ENCODE measurements around the gene SPDEF.

SPDEF gene

GRCh38 chr6:34517966-34518365, 38.2 kb downstream of the SPDEF start:
- no peaks in the 10 kb centered on the region for H3K36me3 ChIP-seq (ENCODE audit: control insufficient read depth in 4 of 4, insufficient read depth in 4 of 4, low read length in 3 of 4)
- no peak overlapping the region for H3K27ac ChIP-seq (ENCODE audit: insufficient read depth in 1 of 2, low read depth in 1 of 2, low read length in 2 of 2, poor library complexity in 1 of 2, severe bottlenecking in 2 of 2)
- H3K4me1 ChIP-seq (ENCODE audit: control extremely low read depth in 1 of 4, control insufficient read depth in 4 of 4, insufficient read depth in 4 of 4, low read length in 3 of 4) = peaks cover 0 to 13% (median 6%) of the 10 kb centered on the region in 4 experiments
- H3K27me3 ChIP-seq (replicated peaks in 2 of 5; ENCODE audit: control insufficient read depth in 4 of 5, insufficient read depth in 5 of 5, low read length in 4 of 5) = peaks cover 0 to 19% (median 1%) of the 10 kb centered on the region in 5 experiments
- DNase-seq = no peak
- no peak overlapping the region for H3K4me3 ChIP-seq (ENCODE audit: control insufficient read depth in 1 of 7, extremely low read depth in 1 of 7, insufficient read depth in 4 of 7, low read depth in 2 of 7, low read length in 6 of 7)
- WGBS (ENCODE audit: insufficient coverage) = 94% methylated on average over 7 of the region's 8 CpGs
- CTCF ChIA-PET = no interaction called here
- no peaks in the 10 kb centered on the region for H3K9me3 ChIP-seq (ENCODE audit: control extremely low read depth in 1 of 5, control insufficient read depth in 4 of 5, insufficient read depth in 2 of 5, low read depth in 1 of 5, low read length in 4 of 5)
- POLR2A ChIA-PET = no interaction called here

- POLR2A ChIA-PET = no interaction called here
- Histone ChIP-seq H3K27ac (ENCODE audit: insufficient read depth in 1 of 2, low read depth in 1 of 2, low read length in 2 of 2, poor library complexity in 1 of 2, severe bottlenecking in 2 of 2) (no peak overlapping the region), H3K36me3 (ENCODE audit: control insufficient read depth in 4 of 4, insufficient read depth in 4 of 4, low read length in 3 of 4) (no peaks in the 10 kb centered on the region), H3K9me3 (ENCODE audit: control extremely low read depth in 1 of 5, control insufficient read depth in 4 of 5, insufficient read depth in 2 of 5, low read depth in 1 of 5, low read length in 4 of 5) (no peaks in the 10 kb centered on the region), H3K4me1 (ENCODE audit: control extremely low read depth in 1 of 4, control insufficient read depth in 4 of 4, insufficient read depth in 4 of 4, low read length in 3 of 4) (peaks cover 0 to 10% (median 6%) of the 10 kb centered on the region in 4 experiments), H3K4me3 (ENCODE audit: control insufficient read depth in 1 of 7, extremely low read depth in 1 of 7, insufficient read depth in 4 of 7, low read depth in 2 of 7, low read length in 6 of 7) (no peak overlapping the region), H3K27me3 (replicated peaks in 2 of 5; ENCODE audit: control insufficient read depth in 4 of 5, insufficient read depth in 5 of 5, low read length in 4 of 5) (peaks cover 0 to 19% (median 1%) of the 10 kb centered on the region in 5 experiments)
- 76% methylated on average over 4 of the region's 4 CpGs for WGBS (ENCODE audit: insufficient coverage)
- CTCF ChIA-PET = no interaction called here
- peak; percentile 6 to 18 (median 14) for DNase-seq
Measured at GRCh38 chr6:34517461-34517881, 38.7 kb downstream of the SPDEF start.

- peaks cover 0 to 3% (median under 1%) of the 10 kb centered on the region in 4 experiments for H3K4me1 ChIP-seq (ENCODE audit: control extremely low read depth in 1 of 4, control insufficient read depth in 4 of 4, insufficient read depth in 4 of 4, low read length in 3 of 4)
- DNase-seq = no peak
- no peaks in the 10 kb centered on the region for H3K36me3 ChIP-seq (ENCODE audit: control insufficient read depth in 4 of 4, insufficient read depth in 4 of 4, low read length in 3 of 4)
- POLR2A ChIA-PET = no interaction called here
- CTCF ChIA-PET = interaction anchor here (0.6 to 1.7 kb wide), 2 partner anchors 31 to 56 kb away, joined by 3 to 6 read pairs; no protein-coding TSS in a partner anchor
- H3K27ac ChIP-seq (ENCODE audit: insufficient read depth in 1 of 2, low read depth in 1 of 2, low read length in 2 of 2, poor library complexity in 1 of 2, severe bottlenecking in 2 of 2) = no peak overlapping the region
- peaks cover 0 to 19% (median 1%) of the 10 kb centered on the region in 5 experiments for H3K27me3 ChIP-seq (replicated peaks in 2 of 5; ENCODE audit: control insufficient read depth in 4 of 5, insufficient read depth in 5 of 5, low read length in 4 of 5)
- H3K4me3 ChIP-seq (ENCODE audit: control insufficient read depth in 1 of 7, extremely low read depth in 1 of 7, insufficient read depth in 4 of 7, low read depth in 2 of 7, low read length in 6 of 7) = no peak overlapping the region
- WGBS (ENCODE audit: insufficient coverage) = 97% methylated on average over 21 of the region's 22 CpGs
- H3K9me3 ChIP-seq (ENCODE audit: control extremely low read depth in 1 of 5, control insufficient read depth in 4 of 5, insufficient read depth in 2 of 5, low read depth in 1 of 5, low read length in 4 of 5) = no peaks in the 10 kb centered on the region
Measured at GRCh38 chr6:34516391-34517324, 39.5 kb downstream of the SPDEF start.

- DNase-seq = no peak
- peaks cover 0 to 19% (median 1%) of the 10 kb centered on the region in 5 experiments for H3K27me3 ChIP-seq (replicated peaks in 2 of 5; ENCODE audit: control insufficient read depth in 4 of 5, insufficient read depth in 5 of 5, low read length in 4 of 5)
- ChIA-PET CTCF (interaction anchor here (0.6 to 1.7 kb wide), 2 partner anchors 31 to 55 kb away, joined by 3 to 6 read pairs; no protein-coding TSS in a partner anchor), POLR2A (no interaction called here)
- no peak overlapping the region for H3K27ac ChIP-seq (ENCODE audit: insufficient read depth in 1 of 2, low read depth in 1 of 2, low read length in 2 of 2, poor library complexity in 1 of 2, severe bottlenecking in 2 of 2)
- no peaks in the 10 kb centered on the region for H3K9me3 ChIP-seq (ENCODE audit: control extremely low read depth in 1 of 5, control insufficient read depth in 4 of 5, insufficient read depth in 2 of 5, low read depth in 1 of 5, low read length in 4 of 5)
- WGBS (ENCODE audit: insufficient coverage) = 85% methylated on average over 7 of the region's 13 CpGs
- peaks cover 0 to 3% (median under 1%) of the 10 kb centered on the region in 4 experiments for H3K4me1 ChIP-seq (ENCODE audit: control extremely low read depth in 1 of 4, control insufficient read depth in 4 of 4, insufficient read depth in 4 of 4, low read length in 3 of 4)
- no peak overlapping the region for H3K4me3 ChIP-seq (ENCODE audit: control insufficient read depth in 1 of 7, extremely low read depth in 1 of 7, insufficient read depth in 4 of 7, low read depth in 2 of 7, low read length in 6 of 7)
- H3K36me3 ChIP-seq (ENCODE audit: control insufficient read depth in 4 of 4, insufficient read depth in 4 of 4, low read length in 3 of 4) = no peaks in the 10 kb centered on the region
Measured at GRCh38 chr6:34515473-34516387, 40.4 kb downstream of the SPDEF start.

GRCh38 chr6:34514593-34515472, 41.3 kb downstream of the SPDEF start:
- peaks cover 0 to 3% (median 0%) of the 10 kb centered on the region in 5 experiments for H3K9me3 ChIP-seq (ENCODE audit: control extremely low read depth in 1 of 5, control insufficient read depth in 4 of 5, insufficient read depth in 2 of 5, low read depth in 1 of 5, low read length in 4 of 5)
- CTCF ChIA-PET = interaction anchor here (0.8 kb wide), 1 partner anchor 56 kb away, joined by 5 read pairs; no protein-coding TSS in a partner anchor
- peak; percentile 20 to 67 (median 56) for DNase-seq

GRCh38 chr6:34514112-34514511, 42.0 kb downstream of the SPDEF start:
- no peak for DNase-seq
- H3K36me3 ChIP-seq (ENCODE audit: control insufficient read depth in 4 of 4, insufficient read depth in 4 of 4, low read length in 3 of 4) = no peaks in the 10 kb centered on the region
- peaks cover 0 to 3% (median under 1%) of the 10 kb centered on the region in 4 experiments for H3K4me1 ChIP-seq (ENCODE audit: control extremely low read depth in 1 of 4, control insufficient read depth in 4 of 4, insufficient read depth in 4 of 4, low read length in 3 of 4)
- peaks cover 0 to 3% (median 0%) of the 10 kb centered on the region in 5 experiments for H3K9me3 ChIP-seq (ENCODE audit: control extremely low read depth in 1 of 5, control insufficient read depth in 4 of 5, insufficient read depth in 2 of 5, low read depth in 1 of 5, low read length in 4 of 5)
- CTCF ChIA-PET = interaction anchor here (0.5 to 1.0 kb wide), 3 partner anchors 24 to 107 kb away, joined by 3 to 5 read pairs (median 4); no protein-coding TSS in a partner anchor
- peaks cover 0 to 19% (median 1%) of the 10 kb centered on the region in 5 experiments for H3K27me3 ChIP-seq (replicated peaks in 2 of 5; ENCODE audit: control insufficient read depth in 4 of 5, insufficient read depth in 5 of 5, low read length in 4 of 5)
- WGBS (ENCODE audit: insufficient coverage) = 90% methylated on average over 6 of the region's 8 CpGs
- POLR2A ChIA-PET = no interaction called here
- no peak overlapping the region for H3K4me3 ChIP-seq (ENCODE audit: control insufficient read depth in 1 of 7, extremely low read depth in 1 of 7, insufficient read depth in 4 of 7, low read depth in 2 of 7, low read length in 6 of 7)
- H3K27ac ChIP-seq (ENCODE audit: insufficient read depth in 1 of 2, low read depth in 1 of 2, low read length in 2 of 2, poor library complexity in 1 of 2, severe bottlenecking in 2 of 2) = no peak overlapping the region

More at GRCh38 chr6:34514593-34515472, 41.3 kb downstream of the SPDEF start:
- peaks cover 0 to 19% (median 1%) of the 10 kb centered on the region in 5 experiments for H3K27me3 ChIP-seq (replicated peaks in 2 of 5; ENCODE audit: control insufficient read depth in 4 of 5, insufficient read depth in 5 of 5, low read length in 4 of 5)
- H3K27ac ChIP-seq (ENCODE audit: insufficient read depth in 1 of 2, low read depth in 1 of 2, low read length in 2 of 2, poor library complexity in 1 of 2, severe bottlenecking in 2 of 2) = no peak overlapping the region
- WGBS (ENCODE audit: insufficient coverage) = 40% methylated on average over 25 of the region's 34 CpGs
- H3K4me1 ChIP-seq (ENCODE audit: control extremely low read depth in 1 of 4, control insufficient read depth in 4 of 4, insufficient read depth in 4 of 4, low read length in 3 of 4) = peaks cover 0 to 3% (median under 1%) of the 10 kb centered on the region in 4 experiments
- POLR2A ChIA-PET = no interaction called here
- H3K36me3 ChIP-seq (ENCODE audit: control insufficient read depth in 4 of 4, insufficient read depth in 4 of 4, low read length in 3 of 4) = no peaks in the 10 kb centered on the region
- H3K4me3 ChIP-seq (ENCODE audit: control insufficient read depth in 1 of 7, extremely low read depth in 1 of 7, insufficient read depth in 4 of 7, low read depth in 2 of 7, low read length in 6 of 7) = no peak overlapping the region

All from common myeloid progenitor, CD34-positive (primary cell).